Peyer's patch (tissue), 4 donors: ENCODE measurements around the gene ZNF283. TPM values are rescaled to one million over a fixed set of nuclear protein-coding genes. Genes with fewer than 3 reads are reported as not detected.

ENCODE experiments used
- DNase-seq, 3 donors: peaks; one replicate each; pipeline ENCODE4 v3.0.0-alpha.2; 2017 to 2019
- H3K27ac ChIP-seq, 4 donors: fragments of 200-600 bp; sonication (generic); one replicate each; pipeline ENCODE4 v1.5.1; 2016 to 2019
- H3K27me3 ChIP-seq, 2 donors: fragments of 200-600 bp; sonication (generic); one replicate each; pipeline ENCODE4 v1.5.1; 2019
- H3K36me3 ChIP-seq, 3 donors: fragments of 200-600 bp; sonication (generic); one replicate each; pipeline ENCODE4 v1.5.1; 2016 to 2019
- H3K4me1 ChIP-seq, 4 donors: fragments of 200-600 bp; sonication (generic); one replicate each; pipeline ENCODE4 v1.5.1; 2016 to 2019
- H3K4me3 ChIP-seq, 4 donors: fragments of 200-600 bp; sonication (generic); 1 replicate in 3 of 4; 2 replicates in 1 of 4; pipeline ENCODE4 v1.5.1; 2016 to 2019; ENCODE audit warnings: mild to moderate bottlenecking in 1 of 4
- H3K9me3 ChIP-seq, 4 donors: fragments of 200-600 bp; sonication (generic); one replicate each; pipeline ENCODE4 v1.5.1; 2016 to 2019; ENCODE audit warnings: mild to moderate bottlenecking in 1 of 4
- POLR2A ChIP-seq, 2 donors: fragments of 450-650 bp; IDR thresholded peaks; one replicate each; pipeline ENCODE4 v1.5.1; 2017; ENCODE audit warnings: antibody characterized with exemption in 2 of 2, mild to moderate bottlenecking in 2 of 2, moderate library complexity in 2 of 2
- total RNA-seq, 4 donors: library from RNA; depleted of rRNA; stranded (reverse); fragments of >200 nt; gene quantifications; one replicate each; pipeline ENCODE4 v1.1.0, GENCODE V29; 2016
- TF ChIP-seq, protein P1 (sequence below), 6 experiments: fragments of 450-650 bp in 4 of 6; fragments of 200-600 bp in 2 of 6; sonication (generic) in 1 of 6; IDR thresholded peaks; one replicate each; pipeline ENCODE4 v1.5.1; 2017 to 2019; ENCODE audit warnings: antibody characterized with exemption in 6 of 6, mild to moderate bottlenecking in 3 of 6, moderate library complexity in 1 of 6

Gene ZNF283
- total RNA-seq = 10 to 100 TPM in 2 of 4 donors, 1 to 10 TPM in 2; 5.4 to 22.1 (median 11.8) TPM

DNA sequence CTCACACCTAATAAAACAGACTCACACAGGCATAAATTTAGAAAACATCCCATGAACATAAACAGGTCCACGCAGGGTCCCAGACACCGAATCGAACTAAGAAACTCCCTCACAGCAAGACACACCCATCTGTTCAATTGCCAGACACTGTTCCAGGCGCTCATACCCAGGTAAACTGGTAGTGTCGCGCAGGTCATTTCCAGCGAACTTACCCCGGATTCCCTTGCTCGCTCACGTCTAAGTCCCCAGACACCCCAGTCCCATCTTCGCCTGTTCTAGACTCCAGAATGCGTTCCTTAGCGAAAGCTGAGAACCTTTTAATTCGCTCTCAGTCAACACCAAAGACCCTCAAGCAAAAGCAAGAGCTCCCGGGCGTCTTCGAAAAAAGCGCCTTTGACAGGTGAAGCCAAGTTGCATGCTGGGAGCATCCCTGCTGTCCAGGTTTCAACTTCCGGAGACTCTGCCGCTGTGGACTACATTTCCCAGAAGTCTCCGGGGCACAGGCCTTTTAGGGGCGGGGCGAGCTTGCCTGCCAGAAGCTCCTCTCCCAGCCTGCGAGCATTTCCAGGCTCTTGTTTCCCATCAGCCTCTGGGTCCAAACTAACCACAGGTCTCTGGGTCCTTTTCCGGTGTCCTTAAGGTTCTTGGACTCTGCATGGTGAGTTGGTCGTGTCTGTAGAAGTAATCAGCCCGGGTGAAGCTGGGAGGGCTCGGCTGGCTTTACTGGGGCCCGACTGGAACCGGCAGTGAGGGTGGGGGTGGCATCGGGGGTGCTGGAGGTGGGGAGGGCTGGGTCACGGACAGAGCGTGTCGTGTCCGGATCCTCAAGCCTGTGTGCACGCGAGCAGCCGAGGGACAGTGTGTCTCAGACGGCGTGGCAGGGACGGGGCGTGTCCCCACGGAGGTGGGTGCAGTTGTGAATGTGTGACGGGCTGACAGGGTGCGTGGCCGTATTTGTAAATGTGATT is at the start of gene ZNF283:
Gene ZNF283 (plus strand): TSS at position 535 of the 968 bp plus-strand sequence. CDS start 6,184 bp downstream, outside the sequence.
- H3K27me3 ChIP-seq = no peaks in the 10 kb centered on the region
- peak within 1 kb of the TSS; percentile 28 to 79 (median 69) for H3K27ac ChIP-seq
- peak within 1 kb of the TSS; percentile 53 to 82 (median 66) for H3K4me3 ChIP-seq
- H3K36me3 ChIP-seq = peaks cover 0 to 36% (median 0%) of the 10 kb centered on the region in 3 donors
- DNase-seq = peak; percentile 86 to 96 (median 91)
- H3K9me3 ChIP-seq = peaks cover 0 to 2% (median 0%) of the 10 kb centered on the region in 4 donors
- TF ChIP-seq, protein P1, sequence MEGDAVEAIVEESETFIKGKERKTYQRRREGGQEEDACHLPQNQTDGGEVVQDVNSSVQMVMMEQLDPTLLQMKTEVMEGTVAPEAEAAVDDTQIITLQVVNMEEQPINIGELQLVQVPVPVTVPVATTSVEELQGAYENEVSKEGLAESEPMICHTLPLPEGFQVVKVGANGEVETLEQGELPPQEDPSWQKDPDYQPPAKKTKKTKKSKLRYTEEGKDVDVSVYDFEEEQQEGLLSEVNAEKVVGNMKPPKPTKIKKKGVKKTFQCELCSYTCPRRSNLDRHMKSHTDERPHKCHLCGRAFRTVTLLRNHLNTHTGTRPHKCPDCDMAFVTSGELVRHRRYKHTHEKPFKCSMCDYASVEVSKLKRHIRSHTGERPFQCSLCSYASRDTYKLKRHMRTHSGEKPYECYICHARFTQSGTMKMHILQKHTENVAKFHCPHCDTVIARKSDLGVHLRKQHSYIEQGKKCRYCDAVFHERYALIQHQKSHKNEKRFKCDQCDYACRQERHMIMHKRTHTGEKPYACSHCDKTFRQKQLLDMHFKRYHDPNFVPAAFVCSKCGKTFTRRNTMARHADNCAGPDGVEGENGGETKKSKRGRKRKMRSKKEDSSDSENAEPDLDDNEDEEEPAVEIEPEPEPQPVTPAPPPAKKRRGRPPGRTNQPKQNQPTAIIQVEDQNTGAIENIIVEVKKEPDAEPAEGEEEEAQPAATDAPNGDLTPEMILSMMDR (IDR thresholded peaks at IDR 0.05) = no peak
- no peak for TF ChIP-seq POLR2A (IDR thresholded peaks at IDR 0.05)
- peaks cover 0 to 4% (median 2%) of the 10 kb centered on the region in 4 donors for H3K4me1 ChIP-seq

DNA sequence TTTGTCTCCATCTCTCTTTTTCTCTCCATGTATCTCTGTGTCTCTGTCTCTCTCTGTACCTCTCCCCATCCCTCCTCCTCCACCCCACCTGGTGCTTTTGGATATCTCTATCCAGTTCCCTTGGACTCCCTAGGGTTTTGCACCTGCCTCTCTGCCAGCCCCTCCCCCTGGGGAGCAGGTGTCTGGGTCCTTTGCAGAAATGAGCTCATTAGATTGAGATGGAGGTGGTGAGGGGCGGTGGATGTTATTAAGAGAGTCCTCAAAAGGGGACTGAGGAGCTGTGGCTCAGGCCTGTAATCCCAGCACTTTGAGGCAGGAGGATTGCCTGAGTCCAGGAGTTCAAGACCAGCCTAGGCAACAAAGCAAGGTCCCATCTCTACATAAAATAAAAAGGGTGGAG is 48.5 kb upstream of the ZNF283 start:
- no peaks in the 10 kb centered on the region for H3K27me3 ChIP-seq
- H3K4me1 ChIP-seq = peaks cover 4 to 63% (median 11%) of the 10 kb centered on the region in 4 donors
- peak in 1 of 3 donors; percentile 62 for DNase-seq
- no peak overlapping the region for H3K4me3 ChIP-seq
- TF ChIP-seq, protein P1 (IDR thresholded peaks at IDR 0.05) = no peak
- peak overlapping the region; percentile 70 to 93 (median 80) for H3K27ac ChIP-seq
- H3K36me3 ChIP-seq = no peaks in the 10 kb centered on the region
- H3K9me3 ChIP-seq = no peaks in the 10 kb centered on the region

DNA sequence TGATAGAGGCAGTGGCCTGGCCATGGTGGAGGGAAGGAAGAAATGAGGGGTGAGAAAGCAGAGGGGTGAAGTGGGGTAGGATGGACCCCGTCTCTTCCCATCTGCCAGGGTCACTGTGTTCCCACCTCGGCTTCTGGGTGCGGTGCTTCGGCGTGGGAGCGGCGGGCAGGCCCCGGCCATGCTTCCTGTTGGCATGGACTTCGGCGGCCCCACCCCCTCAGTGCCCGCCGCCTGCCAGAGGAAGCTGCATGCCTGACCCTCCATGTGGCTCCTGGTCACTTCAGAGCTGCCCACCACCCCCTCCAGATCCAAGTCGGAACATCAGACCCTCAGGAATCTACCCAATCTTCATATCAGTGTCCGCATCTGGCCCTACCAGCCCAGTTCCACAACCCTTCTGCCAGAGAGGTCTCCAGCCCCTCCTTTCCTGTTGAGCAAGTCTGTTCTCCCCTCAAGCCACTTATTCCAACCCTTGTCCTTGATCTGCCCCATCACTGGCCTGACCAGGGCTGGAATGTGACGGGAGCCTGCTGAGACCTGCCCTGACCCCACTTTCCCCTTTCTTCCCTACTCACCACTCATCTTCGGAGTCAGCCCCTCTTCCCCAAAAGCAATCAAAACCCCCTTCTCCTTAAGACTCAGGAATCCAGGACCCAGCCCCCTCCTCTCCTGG is 47.8 kb upstream of the ZNF283 start:
- H3K9me3 ChIP-seq = no peaks in the 10 kb centered on the region
- TF ChIP-seq, protein P1 (IDR thresholded peaks at IDR 0.05) = no peak
- no peak for TF ChIP-seq POLR2A (IDR thresholded peaks at IDR 0.05)
- peak in 2 of 3 donors; percentile 75 to 80 for DNase-seq
- no peaks in the 10 kb centered on the region for H3K36me3 ChIP-seq
- H3K4me3 ChIP-seq = peak overlapping the region; percentile 42 to 56 (median 48)
- H3K4me1 ChIP-seq = peaks cover 4 to 63% (median 11%) of the 10 kb centered on the region in 4 donors
- H3K27me3 ChIP-seq = no peaks in the 10 kb centered on the region
- H3K27ac ChIP-seq = peak overlapping the region; percentile 70 to 93 (median 80)

DNA sequence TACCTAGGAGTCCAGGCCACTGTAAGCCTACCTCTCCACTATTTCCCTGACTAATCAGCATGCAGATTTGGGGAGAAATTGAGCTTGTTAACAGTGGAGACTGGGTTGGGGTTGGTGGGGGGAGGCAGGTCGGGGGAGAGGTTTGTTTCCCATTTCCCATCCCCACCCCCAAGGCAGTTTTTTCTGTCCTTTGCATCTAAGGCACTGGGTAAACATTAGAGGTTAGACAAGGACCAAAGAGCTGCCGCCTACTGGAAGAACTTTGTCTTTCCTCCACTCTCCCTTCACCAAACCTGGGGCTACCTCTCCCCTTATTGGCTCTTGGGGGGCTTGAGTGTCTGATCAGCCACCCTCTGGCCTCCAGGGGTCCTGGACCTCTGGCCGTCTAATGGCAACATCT is 47.3 kb upstream of the ZNF283 start:
- Histone ChIP-seq H3K4me1 (peaks cover 4 to 63% (median 17%) of the 10 kb centered on the region in 4 donors), H3K36me3 (no peaks in the 10 kb centered on the region), H3K27ac (peak overlapping the region; percentile 70 to 93 (median 80)), H3K9me3 (no peaks in the 10 kb centered on the region), H3K4me3 (peak overlapping the region; percentile 42 to 56 (median 48)), H3K27me3 (no peaks in the 10 kb centered on the region)
- no peak for TF ChIP-seq POLR2A (IDR thresholded peaks at IDR 0.05)
- TF ChIP-seq, protein P1 (IDR thresholded peaks at IDR 0.05) = peak in 4 of 6 experiments; percentile 6 to 32 (median 28)
- DNase-seq = peak in 1 of 3 donors; percentile 43

DNA sequence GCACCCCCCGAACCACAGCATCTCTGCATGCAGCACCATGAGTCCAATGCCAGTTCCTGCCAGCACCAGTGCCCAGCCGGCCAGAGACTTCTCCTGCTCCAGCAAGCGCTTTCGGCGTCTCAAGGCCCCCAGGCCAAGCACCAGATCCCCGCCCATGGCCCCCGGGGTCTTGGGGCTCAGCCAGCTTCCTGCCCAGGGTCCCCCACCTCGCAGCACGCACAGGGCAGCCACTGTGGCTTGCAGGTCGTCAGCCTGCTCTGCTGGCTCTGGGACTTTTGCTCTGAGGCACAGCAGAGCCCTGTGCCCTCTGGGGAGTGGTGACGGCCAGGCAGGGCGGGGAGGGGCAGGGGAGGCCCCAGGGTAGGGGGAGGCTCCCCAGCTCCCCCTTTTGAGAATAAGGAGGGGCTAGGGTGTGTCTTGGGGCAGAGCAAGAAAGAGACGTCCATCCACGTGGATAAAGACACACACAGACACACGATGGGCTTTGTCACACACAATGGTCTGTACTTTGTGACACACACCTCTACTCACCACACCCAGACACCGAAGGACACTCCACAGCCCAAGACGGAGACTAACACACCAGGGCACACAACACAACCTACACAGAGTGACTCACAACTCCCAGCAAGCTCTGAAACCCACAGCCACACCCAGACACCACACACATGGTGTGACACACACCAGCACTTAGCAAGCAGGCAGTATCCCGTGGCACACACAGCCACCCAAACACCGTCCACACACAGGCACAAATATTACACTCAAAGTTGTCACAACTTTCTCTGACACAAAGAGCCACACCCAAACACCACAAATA is 46.2 kb upstream of the ZNF283 start, which contains the start of gene KCNN4:
Gene KCNN4 (minus strand): TSS at position 268 of the 820 bp plus-strand sequence. CDS start 112 bp downstream, at position 156.
- TF ChIP-seq POLR2A (IDR thresholded peaks at IDR 0.05) = peak; percentile 46 to 84
- TF ChIP-seq, protein P1 (IDR thresholded peaks at IDR 0.05) = no peak
- peak within 1 kb of the TSS; percentile 42 to 56 (median 48) for H3K4me3 ChIP-seq
- DNase-seq = peak; percentile 80 to 88 (median 86)
- H3K27me3 ChIP-seq = no peaks in the 10 kb centered on the region
- no peaks in the 10 kb centered on the region for H3K36me3 ChIP-seq
- peak within 1 kb of the TSS; percentile 70 to 93 (median 80) for H3K27ac ChIP-seq
- peaks cover 4 to 61% (median 19%) of the 10 kb centered on the region in 4 donors for H3K4me1 ChIP-seq
- no peaks in the 10 kb centered on the region for H3K9me3 ChIP-seq
